ENCODE results near the gene HUNK.

Gene HUNK

GRCh38 chr21:31894457-31894856 is 21.6 kb downstream of the HUNK start:
- Histone ChIP-seq H4K8ac (ENCODE audit: low read depth, low read length) (no peak overlapping the region), H3K4me3 (ENCODE audit: low read depth, low read length) (no peak overlapping the region), H2BK12ac (ENCODE audit: low read length) (no peak overlapping the region), H3K4ac (ENCODE audit: low read depth, low read length) (no peak overlapping the region), H3K27me3 (ENCODE audit: insufficient read depth, low read length) (no peaks in the 10 kb centered on the region), H3K4me2 (ENCODE audit: low read length) (peak overlapping the region; percentile 17), H3K18ac (ENCODE audit: low read length) (no peak overlapping the region), H3K27ac (ENCODE audit: low read depth, low read length) (no peak overlapping the region), H3K23ac (ENCODE audit: low read length) (no peak overlapping the region), H3K9ac (ENCODE audit: low read length) (no peak overlapping the region), H3K4me1 (ENCODE audit: control insufficient read depth in 1 of 2, insufficient read depth in 2 of 2, low read length in 2 of 2) (peaks cover 17 to 26% of the 10 kb centered on the region in 2 experiments), H2BK5ac (ENCODE audit: low read depth, low read length, poor library complexity) (no peak overlapping the region), H4K91ac (ENCODE audit: low read depth, low read length) (no peak overlapping the region), H2AK5ac (ENCODE audit: low read length) (no peak overlapping the region), H3K14ac (ENCODE audit: low read length) (no peak overlapping the region), H2AFZ (ENCODE audit: insufficient read depth, low read length, poor library complexity) (no peak overlapping the region), H3K79me1 (ENCODE audit: low read length) (no peaks in the 10 kb centered on the region), H2BK120ac (ENCODE audit: insufficient read depth, low read length, poor library complexity) (no peak overlapping the region), H3K36me3 (ENCODE audit: control insufficient read depth in 1 of 2, insufficient read depth in 2 of 2, low read length in 2 of 2) (no peaks in the 10 kb centered on the region), H4K12ac (ENCODE audit: low read depth, low read length) (no peak overlapping the region), H3K79me2 (ENCODE audit: control insufficient read depth, insufficient read depth, low read length, poor library complexity) (no peaks in the 10 kb centered on the region), H3K9me3 (ENCODE audit: insufficient read depth, low read depth, low read length) (no peaks in the 10 kb centered on the region)
- WGBS (ENCODE audit: extremely low coverage, insufficient coverage, insufficient read length), result no CpG with 5 or more reads among the region's 2 CpGs
- DNase-seq, result no peak

GRCh38 chr21:31895077-31895835 is 22.4 kb downstream of the HUNK start:
- no peak overlapping the region for H4K91ac ChIP-seq (ENCODE audit: low read depth, low read length)
- no peaks in the 10 kb centered on the region for H3K79me1 ChIP-seq (ENCODE audit: low read length)
- no peaks in the 10 kb centered on the region for H3K9me3 ChIP-seq (ENCODE audit: insufficient read depth, low read depth, low read length)
- H2AK5ac ChIP-seq (ENCODE audit: low read length), result no peak overlapping the region
- peaks cover 17 to 29% of the 10 kb centered on the region in 2 experiments for H3K4me1 ChIP-seq (ENCODE audit: control insufficient read depth in 1 of 2, insufficient read depth in 2 of 2, low read length in 2 of 2)
- no peak overlapping the region for H3K27ac ChIP-seq (ENCODE audit: low read depth, low read length)
- H2BK5ac ChIP-seq (ENCODE audit: low read depth, low read length, poor library complexity), result no peak overlapping the region
- no peak overlapping the region for H2BK12ac ChIP-seq (ENCODE audit: low read length)
- H3K23ac ChIP-seq (ENCODE audit: low read length), result no peak overlapping the region
- peak overlapping the region; percentile 17 for H3K4me2 ChIP-seq (ENCODE audit: low read length)
- no peak overlapping the region for H3K9ac ChIP-seq (ENCODE audit: low read length)
- H3K27me3 ChIP-seq (ENCODE audit: insufficient read depth, low read length), result no peaks in the 10 kb centered on the region
- no peak overlapping the region for H2AFZ ChIP-seq (ENCODE audit: insufficient read depth, low read length, poor library complexity)
- no peak overlapping the region for H3K4me3 ChIP-seq (ENCODE audit: low read depth, low read length)
- DNase-seq, result no peak
- no peak overlapping the region for H2BK120ac ChIP-seq (ENCODE audit: insufficient read depth, low read length, poor library complexity)
- no peaks in the 10 kb centered on the region for H3K36me3 ChIP-seq (ENCODE audit: control insufficient read depth in 1 of 2, insufficient read depth in 2 of 2, low read length in 2 of 2)
- H3K79me2 ChIP-seq (ENCODE audit: control insufficient read depth, insufficient read depth, low read length, poor library complexity), result no peaks in the 10 kb centered on the region
- no peak overlapping the region for H3K14ac ChIP-seq (ENCODE audit: low read length)
- no peak overlapping the region for H4K12ac ChIP-seq (ENCODE audit: low read depth, low read length)
- H3K18ac ChIP-seq (ENCODE audit: low read length), result no peak overlapping the region
- no peak overlapping the region for H3K4ac ChIP-seq (ENCODE audit: low read depth, low read length)
- no CpG with 5 or more reads among the region's 6 CpGs for WGBS (ENCODE audit: extremely low coverage, insufficient coverage, insufficient read length)
- no peak overlapping the region for H4K8ac ChIP-seq (ENCODE audit: low read depth, low read length)

GRCh38 chr21:31896019-31896418 is 23.2 kb downstream of the HUNK start:
- H3K36me3 ChIP-seq (ENCODE audit: control insufficient read depth in 1 of 2, insufficient read depth in 2 of 2, low read length in 2 of 2), result no peaks in the 10 kb centered on the region
- no peak for DNase-seq
- H4K12ac ChIP-seq (ENCODE audit: low read depth, low read length), result no peak overlapping the region
- no peak overlapping the region for H4K8ac ChIP-seq (ENCODE audit: low read depth, low read length)
- no peak overlapping the region for H3K4ac ChIP-seq (ENCODE audit: low read depth, low read length)
- H2AFZ ChIP-seq (ENCODE audit: insufficient read depth, low read length, poor library complexity), result no peak overlapping the region
- H4K91ac ChIP-seq (ENCODE audit: low read depth, low read length), result no peak overlapping the region
- no peaks in the 10 kb centered on the region for H3K79me1 ChIP-seq (ENCODE audit: low read length)
- H3K4me1 ChIP-seq (ENCODE audit: control insufficient read depth in 1 of 2, insufficient read depth in 2 of 2, low read length in 2 of 2), result peaks cover 17 to 29% of the 10 kb centered on the region in 2 experiments
- H2BK5ac ChIP-seq (ENCODE audit: low read depth, low read length, poor library complexity), result no peak overlapping the region
- H3K14ac ChIP-seq (ENCODE audit: low read length), result no peak overlapping the region
- no peaks in the 10 kb centered on the region for H3K27me3 ChIP-seq (ENCODE audit: insufficient read depth, low read length)
- no peak overlapping the region for H3K27ac ChIP-seq (ENCODE audit: low read depth, low read length)
- no CpG with 5 or more reads among the region's 7 CpGs for WGBS (ENCODE audit: extremely low coverage, insufficient coverage, insufficient read length)
- no peak overlapping the region for H3K4me2 ChIP-seq (ENCODE audit: low read length)
- H3K9me3 ChIP-seq (ENCODE audit: insufficient read depth, low read depth, low read length), result no peaks in the 10 kb centered on the region
- no peak overlapping the region for H3K18ac ChIP-seq (ENCODE audit: low read length)
- no peak overlapping the region for H3K4me3 ChIP-seq (ENCODE audit: low read depth, low read length)
- no peak overlapping the region for H2BK12ac ChIP-seq (ENCODE audit: low read length)
- no peak overlapping the region for H3K9ac ChIP-seq (ENCODE audit: low read length)
- H3K23ac ChIP-seq (ENCODE audit: low read length), result no peak overlapping the region
- no peak overlapping the region for H2AK5ac ChIP-seq (ENCODE audit: low read length)
- no peak overlapping the region for H2BK120ac ChIP-seq (ENCODE audit: insufficient read depth, low read length, poor library complexity)
- no peaks in the 10 kb centered on the region for H3K79me2 ChIP-seq (ENCODE audit: control insufficient read depth, insufficient read depth, low read length, poor library complexity)

- Histone ChIP-seq H3K18ac (ENCODE audit: low read length) (no peak overlapping the region), H3K23ac (ENCODE audit: low read length) (no peak overlapping the region), H2BK5ac (ENCODE audit: low read depth, low read length, poor library complexity) (no peak overlapping the region), H3K4me1 (ENCODE audit: control insufficient read depth in 1 of 2, insufficient read depth in 2 of 2, low read length in 2 of 2) (peaks cover 17 to 29% of the 10 kb centered on the region in 2 experiments), H4K91ac (ENCODE audit: low read depth, low read length) (no peak overlapping the region), H2AFZ (ENCODE audit: insufficient read depth, low read length, poor library complexity) (no peak overlapping the region), H3K14ac (ENCODE audit: low read length) (no peak overlapping the region), H3K4me2 (ENCODE audit: low read length) (no peak overlapping the region), H2BK120ac (ENCODE audit: insufficient read depth, low read length, poor library complexity) (no peak overlapping the region), H3K9me3 (ENCODE audit: insufficient read depth, low read depth, low read length) (no peaks in the 10 kb centered on the region), H3K27me3 (ENCODE audit: insufficient read depth, low read length) (no peaks in the 10 kb centered on the region), H3K27ac (ENCODE audit: low read depth, low read length) (no peak overlapping the region), H3K79me1 (ENCODE audit: low read length) (no peaks in the 10 kb centered on the region), H3K9ac (ENCODE audit: low read length) (no peak overlapping the region), H4K12ac (ENCODE audit: low read depth, low read length) (no peak overlapping the region), H2AK5ac (ENCODE audit: low read length) (no peak overlapping the region), H3K4ac (ENCODE audit: low read depth, low read length) (no peak overlapping the region), H3K36me3 (ENCODE audit: control insufficient read depth in 1 of 2, insufficient read depth in 2 of 2, low read length in 2 of 2) (no peaks in the 10 kb centered on the region), H3K4me3 (ENCODE audit: low read depth, low read length) (no peak overlapping the region), H4K8ac (ENCODE audit: low read depth, low read length) (no peak overlapping the region), H2BK12ac (ENCODE audit: low read length) (no peak overlapping the region), H3K79me2 (ENCODE audit: control insufficient read depth, insufficient read depth, low read length, poor library complexity) (no peaks in the 10 kb centered on the region)
- DNase-seq, result no peak
- WGBS (ENCODE audit: extremely low coverage, insufficient coverage, insufficient read length), result no CpG with 5 or more reads among the region's 3 CpGs
Measured at GRCh38 chr21:31897311-31897710, 24.5 kb downstream of the HUNK start.

Measured in trophoblast cell (in vitro differentiated cells and primary cell).